OCI-M2 (cell line): ENCODE results near the gene TCF12.
"Not testable (repeated sequence)": the region's sequence is repeated elsewhere in the genome, so short reads cannot be mapped to it uniquely, and the experiment has no call there.

Experiments used
- DNase-seq: peaks from one replicate; lab custom pipeline; 2025; ENCODE audit not compliant: unreplicated experiment; lab: John Stamatoyannopoulos, UW

TCF12 gene

DNA sequence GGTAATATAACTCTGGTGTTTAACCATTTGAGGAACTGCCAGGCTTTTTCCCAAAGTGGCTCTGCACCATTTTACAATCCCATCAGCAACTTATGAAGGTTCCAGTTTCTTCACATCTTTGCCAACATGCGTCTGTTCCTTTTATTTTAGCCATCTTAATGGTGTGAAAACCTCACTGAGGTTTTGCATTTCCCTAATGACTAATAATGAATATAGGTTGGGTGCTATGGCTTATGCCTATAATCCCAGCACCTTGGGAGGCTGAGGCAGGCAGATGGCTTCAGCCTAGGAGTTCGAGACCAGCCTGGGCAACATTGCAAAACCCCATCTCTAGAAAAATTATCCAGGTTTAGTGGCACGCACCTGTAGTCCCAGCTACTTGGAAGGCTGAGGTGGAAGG is 210.6 kb downstream of the TCF12 start:
- no peak for DNase-seq

DNA sequence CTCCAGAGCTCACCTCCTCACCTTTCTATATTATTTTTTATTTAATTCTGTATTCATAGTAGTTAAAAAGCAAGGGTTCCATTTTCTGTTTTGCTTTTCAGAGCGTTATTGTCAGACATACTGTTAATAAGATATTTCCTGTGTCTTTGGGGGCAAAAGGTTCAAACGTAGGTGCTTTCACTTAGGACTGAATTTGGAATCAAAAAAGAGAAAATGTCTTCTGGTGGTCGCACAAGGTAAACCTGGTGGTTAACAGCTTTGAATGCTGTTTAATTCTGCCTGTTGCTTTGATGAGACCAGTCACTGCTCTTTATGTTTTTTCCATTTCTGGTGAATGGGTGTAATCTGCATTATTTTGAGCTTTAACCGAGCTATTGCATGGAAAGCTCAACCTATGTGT is 212.5 kb downstream of the TCF12 start:
- no peak for DNase-seq

GRCh38 chr15:57133127-57133968 is 214.9 kb downstream of the TCF12 start:
- no peak for DNase-seq

DNA sequence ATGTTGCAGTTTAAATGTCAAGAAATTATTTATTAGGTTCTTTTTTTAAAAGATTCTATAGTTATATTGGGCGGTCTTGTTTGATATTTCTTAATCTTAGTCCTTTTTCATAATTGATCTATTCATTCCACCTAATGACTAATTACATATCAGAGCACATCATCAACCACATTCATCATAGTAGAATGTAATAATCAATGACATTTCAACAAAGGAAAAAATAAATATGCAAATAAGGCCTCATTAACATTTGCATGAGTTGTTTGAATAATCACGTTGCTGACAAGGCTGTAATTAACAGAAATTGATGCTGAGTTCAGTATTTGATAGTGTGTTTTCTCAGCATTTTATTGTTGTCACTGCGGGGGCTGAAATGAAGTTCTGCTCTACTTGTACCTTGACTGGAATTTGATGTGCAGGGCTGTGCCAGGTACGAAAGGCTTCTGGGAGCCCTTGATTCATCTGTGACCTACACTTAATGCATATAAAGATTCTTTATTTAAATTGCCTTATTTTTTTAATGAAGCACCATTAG is 215.7 kb downstream of the TCF12 start:
- no peak for DNase-seq

- DNase-seq: no peak
These were observed 216.4 kb downstream of the TCF12 start for GRCh38 chr15:57134851-57135250.

DNA sequence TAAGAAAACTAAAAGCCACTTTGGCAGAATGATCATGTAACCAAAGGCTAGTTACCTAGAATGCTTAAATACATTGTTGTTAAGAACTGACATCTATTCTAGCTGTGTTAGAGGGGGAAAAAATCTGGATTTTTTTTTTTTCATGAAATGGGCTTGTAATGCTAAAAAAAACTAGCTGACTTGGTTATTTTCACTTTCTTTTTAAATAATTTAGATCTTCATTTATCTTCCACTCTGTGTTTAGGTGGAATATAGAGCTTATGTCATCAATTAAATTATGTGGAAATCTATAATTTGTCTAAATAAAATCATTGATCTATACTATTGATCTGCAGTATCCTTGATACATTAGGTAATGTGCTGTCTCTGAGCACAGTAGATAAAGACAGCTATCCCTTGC is 217.4 kb downstream of the TCF12 start:
- DNase-seq: no peak

- DNase-seq: no peak
These were observed 219.9 kb downstream of the TCF12 start for GRCh38 chr15:57138349-57138788.

DNA sequence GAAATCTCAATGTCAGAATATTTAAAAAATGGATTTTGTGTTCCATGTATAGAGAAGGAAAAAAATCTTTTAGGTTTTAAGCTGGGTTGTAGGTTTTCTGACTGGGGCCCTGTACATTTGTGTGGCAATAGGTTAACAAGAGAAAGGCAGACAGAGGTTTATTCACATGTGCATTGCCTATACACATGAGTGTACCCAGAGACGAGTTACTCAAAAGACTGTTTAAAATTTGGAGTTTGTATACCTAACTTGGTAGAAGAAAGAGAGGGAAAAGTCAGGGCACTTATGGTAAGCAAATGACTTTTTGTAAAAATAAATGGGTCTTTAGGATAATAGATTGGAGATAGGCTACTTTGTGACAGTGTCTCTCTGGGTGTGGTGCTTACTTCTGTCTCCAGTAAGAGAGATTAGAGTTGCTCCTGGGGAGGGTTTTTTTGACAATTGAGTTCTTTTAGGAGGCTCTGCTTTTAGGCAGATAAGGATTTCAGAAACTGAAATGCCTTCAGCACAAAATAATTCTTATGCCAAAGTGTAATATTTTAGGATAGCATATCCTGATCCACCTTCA is 225.2 kb downstream of the TCF12 start:
- DNase-seq: no peak

- no peak for DNase-seq
These were observed 226.0 kb downstream of the TCF12 start for GRCh38 chr15:57144448-57144847.

GRCh38 chr15:57146506-57147201 is 228.2 kb downstream of the TCF12 start:
- DNase-seq: no peak

DNA sequence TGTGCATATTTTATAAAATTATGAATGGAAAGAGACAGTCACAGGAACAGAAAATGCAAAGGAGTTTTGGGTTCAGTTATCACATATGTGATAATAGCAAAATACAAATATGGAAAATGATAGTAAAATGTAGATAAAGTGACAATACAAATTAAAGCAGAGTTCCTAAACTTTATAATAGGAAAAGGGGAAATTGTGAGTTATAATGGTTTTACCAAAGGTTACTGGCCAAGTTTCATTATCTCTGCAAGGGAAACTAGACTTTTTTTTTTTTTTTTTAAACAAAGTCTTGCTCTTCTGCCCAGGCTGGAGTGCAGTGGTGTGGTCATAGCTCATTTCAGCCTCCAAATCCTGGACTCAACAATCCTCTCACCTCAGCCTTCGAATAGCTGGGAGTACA is 229.2 kb downstream of the TCF12 start:
- DNase-seq: no peak

DNA sequence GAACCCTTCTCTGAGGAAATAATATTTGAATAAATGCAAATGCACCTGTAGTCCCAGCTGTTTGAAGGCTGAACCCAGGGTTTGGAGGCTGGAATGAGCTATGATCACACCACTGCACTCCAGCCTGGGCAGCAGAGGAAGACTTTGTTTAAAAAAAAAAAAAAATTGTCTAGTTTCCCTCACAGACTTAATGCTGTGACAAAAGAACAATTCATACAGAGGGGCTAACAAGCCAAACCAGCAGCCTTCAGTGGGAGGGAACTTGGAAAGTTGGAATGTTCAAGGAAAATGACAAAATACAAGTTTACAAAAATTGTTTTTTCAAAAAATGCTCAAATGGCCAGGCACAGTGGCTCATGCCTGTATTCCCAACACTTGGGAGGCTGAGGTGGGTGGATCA is 229.8 kb downstream of the TCF12 start:
- no peak for DNase-seq

- DNase-seq: no peak
These were observed 230.8 kb downstream of the TCF12 start for GRCh38 chr15:57149196-57149595.

DNA sequence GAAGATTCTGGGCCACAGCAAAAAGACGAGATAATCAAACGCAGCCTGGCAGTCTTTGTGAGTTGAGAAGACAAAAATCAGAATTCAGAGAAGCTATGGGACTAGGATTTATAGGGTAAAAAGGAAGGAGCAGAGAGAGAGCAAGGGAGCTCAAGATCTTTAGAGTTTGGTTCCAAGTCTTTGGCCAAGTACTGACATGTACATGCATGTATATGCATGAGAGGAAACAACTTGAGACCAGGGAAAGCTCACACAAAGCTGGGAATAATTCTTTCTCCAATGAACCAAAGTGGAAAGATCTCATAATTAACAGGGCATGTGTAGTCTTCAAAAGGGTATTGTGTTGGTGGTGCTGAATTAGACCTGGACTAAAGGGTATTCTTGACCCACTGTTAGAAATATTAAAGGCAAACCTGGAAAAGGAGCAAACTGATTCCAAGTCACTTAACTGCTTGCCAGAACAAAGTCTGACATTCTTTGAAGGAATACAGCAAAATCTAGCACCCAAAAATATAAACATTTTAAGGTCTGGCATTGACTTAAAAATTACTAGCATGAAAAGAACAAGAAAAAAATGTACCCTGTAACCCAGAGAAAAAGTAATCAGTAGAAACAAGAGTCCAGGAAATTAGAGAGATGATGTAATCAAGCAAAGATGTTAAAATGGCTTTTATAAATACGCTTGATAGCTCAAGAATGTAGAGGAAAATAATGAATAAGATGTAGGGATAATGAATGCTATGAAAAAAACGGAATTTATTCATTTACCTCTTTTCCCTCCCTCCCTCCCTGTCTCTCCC is 231.8 kb downstream of the TCF12 start:
- DNase-seq: no peak

DNA sequence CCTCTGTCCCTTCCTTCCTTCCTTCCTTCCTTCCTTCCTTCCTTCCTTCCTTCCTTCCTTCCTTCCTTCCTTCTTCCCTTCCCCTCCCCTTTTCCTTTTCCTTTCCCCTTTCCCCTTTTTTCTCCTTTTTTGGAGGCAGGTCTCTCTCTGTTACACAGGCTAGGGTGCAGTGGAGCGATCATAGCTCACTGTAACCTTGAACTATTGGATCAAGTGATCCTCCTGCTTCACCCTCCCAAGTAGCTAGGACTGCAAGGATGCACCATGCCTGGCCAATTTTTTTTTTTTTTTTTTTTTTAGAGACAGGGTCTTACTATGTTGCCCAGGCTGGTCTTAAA is 232.4 kb downstream of the TCF12 start:
- DNase-seq: not testable (repeated sequence)

- no peak for DNase-seq
These were observed 233.7 kb downstream of the TCF12 start for GRCh38 chr15:57152133-57152532.

DNA sequence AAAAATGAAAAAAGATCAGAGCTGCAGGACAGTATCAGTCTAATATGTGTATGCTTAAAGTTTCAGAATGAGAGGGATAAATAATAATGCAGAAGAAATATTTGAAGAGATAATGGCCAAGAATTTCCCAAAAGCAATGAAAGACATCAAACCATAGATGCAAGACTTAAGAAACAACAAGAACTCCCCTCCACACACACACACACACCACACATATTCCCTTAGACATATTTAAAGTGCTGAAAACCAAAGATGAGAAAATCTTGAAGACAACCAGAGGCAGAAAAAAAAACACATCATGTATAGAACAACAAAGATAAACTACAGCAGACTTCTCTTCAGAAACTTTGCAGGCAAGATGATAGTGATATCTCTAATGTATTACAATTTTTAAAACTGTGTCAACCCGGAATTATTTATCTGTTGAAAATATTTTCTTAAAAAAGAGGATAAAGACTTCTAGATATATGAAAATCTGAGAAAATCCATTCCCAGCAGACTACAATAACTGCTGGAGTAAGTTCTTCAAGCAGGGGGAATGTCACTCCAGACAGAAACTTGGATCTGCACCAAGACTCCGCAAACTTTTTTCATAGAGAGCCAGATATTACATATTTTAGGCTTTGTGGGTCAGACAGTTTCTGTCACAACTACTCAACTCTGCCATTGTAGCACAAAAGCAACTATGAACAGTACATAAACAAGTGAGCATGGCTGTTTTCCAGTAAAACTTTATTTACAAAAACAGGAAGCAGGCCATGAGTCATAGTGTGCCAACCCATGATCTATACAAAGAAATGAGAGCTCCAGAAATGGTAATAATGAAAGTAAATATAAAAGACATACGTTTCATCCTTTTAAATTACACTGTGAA is 234.5 kb downstream of the TCF12 start:
- DNase-seq: no peak

GRCh38 chr15:57156210-57156884 is 237.9 kb downstream of the TCF12 start:
- no peak for DNase-seq

- no peak for DNase-seq
These were observed 240.1 kb downstream of the TCF12 start for GRCh38 chr15:57158589-57158988.
